ENCODE data around the gene DPH2.
A peak's percentile ranks its signal among the peaks of the same experiment; 100 is the strongest.

The DPH2 gene, protein sequence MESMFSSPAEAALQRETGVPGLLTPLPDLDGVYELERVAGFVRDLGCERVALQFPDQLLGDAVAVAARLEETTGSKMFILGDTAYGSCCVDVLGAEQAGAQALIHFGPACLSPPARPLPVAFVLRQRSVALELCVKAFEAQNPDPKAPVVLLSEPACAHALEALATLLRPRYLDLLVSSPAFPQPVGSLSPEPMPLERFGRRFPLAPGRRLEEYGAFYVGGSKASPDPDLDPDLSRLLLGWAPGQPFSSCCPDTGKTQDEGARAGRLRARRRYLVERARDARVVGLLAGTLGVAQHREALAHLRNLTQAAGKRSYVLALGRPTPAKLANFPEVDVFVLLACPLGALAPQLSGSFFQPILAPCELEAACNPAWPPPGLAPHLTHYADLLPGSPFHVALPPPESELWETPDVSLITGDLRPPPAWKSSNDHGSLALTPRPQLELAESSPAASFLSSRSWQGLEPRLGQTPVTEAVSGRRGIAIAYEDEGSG

DNA sequence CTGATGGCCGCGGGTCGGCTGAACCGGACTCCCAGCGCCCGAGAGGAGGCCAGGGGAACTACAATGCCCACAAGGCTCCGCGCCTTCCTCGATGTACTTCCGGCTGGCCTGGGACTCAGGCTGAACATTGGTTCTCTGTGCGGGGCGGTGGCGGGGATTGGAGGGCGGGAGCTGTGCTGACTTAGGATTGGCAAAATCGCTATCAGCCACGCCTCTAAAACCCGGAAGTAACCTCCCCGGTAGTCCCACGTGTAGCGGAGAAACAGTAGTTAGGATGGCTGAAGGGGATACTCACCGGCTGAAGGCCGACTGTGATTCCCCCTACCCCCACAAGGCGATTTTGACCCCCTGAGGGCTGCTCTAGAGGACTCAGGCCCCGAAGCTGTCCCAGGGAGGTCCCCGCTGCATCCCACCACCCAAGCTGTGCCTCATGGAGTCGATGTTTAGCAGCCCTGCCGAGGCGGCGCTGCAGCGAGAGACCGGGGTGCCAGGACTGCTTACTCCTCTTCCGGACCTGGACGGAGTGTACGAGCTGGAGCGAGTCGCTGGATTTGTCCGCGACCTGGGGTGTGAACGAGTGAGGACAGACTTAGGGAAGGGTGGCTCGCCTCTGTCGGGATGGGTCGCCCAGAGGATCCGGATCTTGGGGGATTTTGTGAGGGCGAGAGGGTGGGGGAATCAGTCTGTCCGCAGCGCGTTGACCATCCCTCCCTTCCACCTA lies at the start of gene DPH2:
Gene DPH2, plus strand, starts transcription at position 265 of the 721 bp plus-strand sequence. Its CDS starts 166 bp downstream, at position 431.
- peak; percentile 99 for DNase-seq (ENCODE audit: low spot score)

- no peak for DNase-seq (ENCODE audit: low spot score)
These were observed 48.8 kb upstream of the DPH2 start for GRCh38 chr1:43921022-43921421.

- DNase-seq (ENCODE audit: low spot score): no peak
These were observed 45.3 kb upstream of the DPH2 start for GRCh38 chr1:43924516-43924915.

- DNase-seq (ENCODE audit: low spot score): no peak
These were observed 44.0 kb upstream of the DPH2 start for GRCh38 chr1:43925846-43926245.

DNA sequence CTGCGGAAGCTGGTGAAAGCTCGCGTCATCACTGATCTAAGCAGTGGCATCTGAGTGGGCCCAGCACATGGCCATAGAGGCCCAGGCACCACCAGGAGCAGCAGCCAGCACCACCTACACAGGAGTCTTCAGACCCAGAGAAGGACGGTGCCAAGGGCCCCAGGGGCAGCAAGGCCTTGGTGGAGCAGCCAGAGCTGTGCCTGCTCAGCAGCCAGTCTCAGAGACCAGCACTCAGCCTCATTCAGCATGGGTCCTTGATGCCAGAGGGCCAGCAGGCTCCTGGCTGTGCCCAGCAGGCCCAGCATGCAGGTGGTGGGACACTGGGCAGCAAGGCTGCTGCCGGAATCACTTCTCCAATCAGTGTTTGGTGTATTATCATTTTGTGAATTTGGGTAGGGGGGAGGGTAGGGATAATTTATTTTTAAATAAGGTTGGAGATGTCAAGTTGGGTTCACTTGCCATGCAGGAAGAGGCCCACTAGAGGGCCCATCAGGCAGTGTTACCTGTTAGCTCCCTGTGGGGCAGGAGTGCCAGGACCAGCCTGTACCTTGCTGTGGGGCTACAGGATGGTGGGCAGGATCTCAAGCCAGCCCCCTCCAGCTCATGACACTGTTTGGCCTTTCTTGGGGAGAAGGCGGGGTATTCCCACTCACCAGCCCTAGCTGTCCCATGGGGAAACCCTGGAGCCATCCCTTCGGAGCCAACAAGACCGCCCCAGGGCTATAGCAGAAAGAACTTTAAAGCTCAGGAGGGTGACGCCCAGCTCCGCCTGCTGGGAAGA lies 39.5 kb upstream of the DPH2 start:
- no peak for DNase-seq (ENCODE audit: low spot score)

- DNase-seq (ENCODE audit: low spot score): no peak
These were observed 38.9 kb upstream of the DPH2 start for GRCh38 chr1:43930949-43931275.

DNA sequence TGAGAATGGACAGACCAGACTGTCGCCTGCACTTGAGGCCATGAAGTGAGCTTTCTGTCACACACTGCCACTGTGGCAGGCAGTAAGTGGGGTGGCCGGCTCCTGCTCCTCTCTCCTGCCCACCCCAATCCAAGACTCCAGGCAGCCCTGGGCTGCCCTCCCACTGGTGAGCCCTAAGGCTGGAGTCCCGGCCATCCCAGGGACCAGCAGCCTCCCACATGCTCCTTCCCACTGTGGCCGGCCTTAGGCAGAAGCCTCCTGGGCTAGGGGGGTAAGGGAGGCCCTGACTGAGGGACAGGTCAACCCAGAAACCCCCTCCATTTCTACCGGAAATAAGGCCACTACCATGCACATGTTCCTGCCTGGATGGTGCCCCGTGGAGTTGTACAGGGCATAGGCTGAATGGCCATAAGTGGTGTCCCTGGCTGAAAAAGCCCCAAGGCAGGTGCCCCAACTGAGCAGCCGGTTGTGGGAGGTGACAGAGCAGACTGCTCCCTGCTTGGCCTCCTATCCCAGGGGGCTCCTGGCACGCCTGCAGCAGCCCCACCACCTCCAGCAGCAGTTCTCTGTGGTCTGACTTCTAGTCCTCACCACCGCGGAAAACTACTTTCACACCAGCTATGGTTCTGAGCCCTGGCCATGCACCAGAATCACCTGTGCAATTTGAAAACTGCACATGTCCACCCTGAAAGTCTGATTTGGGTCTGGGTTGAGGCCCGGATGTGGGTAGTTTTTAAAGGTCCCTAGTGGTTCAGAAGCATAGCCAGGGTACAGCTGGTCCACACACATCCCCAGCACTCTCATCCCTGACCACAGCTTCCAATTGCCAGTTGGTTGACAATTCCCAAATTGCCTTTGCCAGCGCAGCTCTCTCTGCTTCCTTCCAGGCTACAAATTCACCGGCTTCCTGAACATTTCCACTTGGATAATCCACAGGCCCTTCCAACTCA lies 37.8 kb upstream of the DPH2 start:
- DNase-seq (ENCODE audit: low spot score): no peak

DNA sequence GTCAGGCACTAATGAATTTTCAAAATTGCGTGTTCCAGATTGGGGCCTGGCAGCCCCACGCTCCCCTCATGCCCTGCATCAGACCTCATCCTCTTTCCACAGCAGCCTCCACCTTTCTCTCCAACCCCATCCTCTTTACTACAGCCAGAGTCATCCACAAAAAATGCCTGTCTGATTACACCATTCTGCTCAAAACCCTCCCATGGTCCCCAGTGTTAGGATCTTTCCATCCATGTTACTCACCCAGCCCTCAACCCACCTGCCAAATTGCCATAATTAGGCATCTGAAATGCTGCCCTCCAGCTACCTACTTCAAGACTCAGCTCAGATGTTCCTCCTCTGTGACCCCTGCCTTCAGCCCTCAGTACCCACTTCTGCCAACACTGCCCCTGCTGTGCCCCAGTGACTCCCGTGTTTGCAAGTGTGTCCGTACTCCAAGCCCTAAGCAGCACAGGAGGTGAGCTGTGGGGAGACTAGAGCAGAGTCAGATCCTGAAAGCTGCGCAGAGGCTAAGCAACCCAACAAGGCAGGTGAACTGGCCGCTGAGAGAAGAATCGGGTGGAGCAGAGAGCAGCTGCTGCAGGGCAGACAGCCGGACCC lies 36.9 kb upstream of the DPH2 start:
- DNase-seq (ENCODE audit: low spot score): peak; percentile 60

GRCh38 chr1:43933386-43934100 lies 36.3 kb upstream of the DPH2 start, which contains the start of gene ARTN:
ARTN (plus strand) TSS chr1:43933801; CDS start chr1:43935657, 1,856 bp downstream.
- DNase-seq (ENCODE audit: low spot score): peak; percentile 59

DNA sequence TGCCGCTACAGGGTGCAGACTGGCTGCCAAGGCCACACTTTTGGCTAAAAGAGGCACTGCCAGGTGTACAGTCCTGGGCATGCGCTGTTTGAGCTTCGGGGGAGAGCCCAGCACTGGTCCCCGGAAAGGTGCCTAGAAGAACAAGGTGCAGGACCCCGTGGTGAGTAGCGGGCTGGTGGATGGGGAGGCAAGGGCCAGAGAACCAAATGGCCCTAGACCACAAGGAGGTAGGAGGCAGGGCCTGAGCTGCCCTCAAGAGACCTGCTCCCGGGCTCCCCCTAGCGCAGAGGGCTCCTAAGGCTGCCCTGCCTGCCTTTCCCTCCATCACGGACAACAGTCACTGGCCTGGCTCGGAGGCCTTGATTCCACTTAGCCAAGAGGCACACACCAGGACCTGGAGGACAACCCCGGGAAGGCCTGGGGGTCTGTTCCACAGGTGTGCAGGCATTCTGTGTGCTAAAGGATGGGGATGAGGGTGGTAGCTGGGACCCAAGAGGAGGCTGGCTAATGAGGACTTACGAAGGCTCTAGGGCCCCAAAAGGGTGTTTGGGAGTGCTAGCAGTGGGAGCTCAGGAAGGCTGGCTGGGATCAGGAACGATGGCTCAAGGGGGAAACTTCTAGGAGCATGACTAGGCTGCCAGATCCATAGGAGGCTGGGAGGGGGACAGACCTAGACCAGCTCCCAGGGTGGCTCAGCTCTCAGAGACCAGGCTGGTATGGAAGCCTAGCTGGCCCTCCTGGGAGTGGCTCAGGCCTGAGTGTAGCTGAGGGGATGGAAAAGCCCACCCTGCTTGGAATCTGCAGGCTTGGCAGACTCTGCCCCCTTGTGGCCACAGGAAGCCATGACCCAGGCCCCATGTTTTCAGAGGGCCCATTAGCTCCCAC lies 35.5 kb upstream of the DPH2 start:
- peak; percentile 84 for DNase-seq (ENCODE audit: low spot score)

DNA sequence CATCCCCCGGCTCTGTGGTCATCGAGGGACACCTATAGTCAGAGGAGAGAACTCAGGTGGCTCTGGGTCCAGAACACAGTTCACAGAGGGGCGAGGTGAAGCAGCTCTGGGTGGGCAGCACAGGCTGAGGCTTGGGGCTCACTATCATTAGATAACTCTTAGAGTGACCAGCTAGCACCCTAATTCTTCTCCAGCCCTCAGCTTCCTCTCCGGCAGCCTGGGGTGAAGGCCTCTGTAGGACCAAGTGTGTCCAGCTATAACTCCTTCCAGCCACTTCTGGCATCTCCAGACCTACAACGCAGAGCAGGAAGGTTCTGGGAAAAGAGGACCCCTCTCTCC lies 34.9 kb upstream of the DPH2 start:
- DNase-seq (ENCODE audit: low spot score): no peak

DNA sequence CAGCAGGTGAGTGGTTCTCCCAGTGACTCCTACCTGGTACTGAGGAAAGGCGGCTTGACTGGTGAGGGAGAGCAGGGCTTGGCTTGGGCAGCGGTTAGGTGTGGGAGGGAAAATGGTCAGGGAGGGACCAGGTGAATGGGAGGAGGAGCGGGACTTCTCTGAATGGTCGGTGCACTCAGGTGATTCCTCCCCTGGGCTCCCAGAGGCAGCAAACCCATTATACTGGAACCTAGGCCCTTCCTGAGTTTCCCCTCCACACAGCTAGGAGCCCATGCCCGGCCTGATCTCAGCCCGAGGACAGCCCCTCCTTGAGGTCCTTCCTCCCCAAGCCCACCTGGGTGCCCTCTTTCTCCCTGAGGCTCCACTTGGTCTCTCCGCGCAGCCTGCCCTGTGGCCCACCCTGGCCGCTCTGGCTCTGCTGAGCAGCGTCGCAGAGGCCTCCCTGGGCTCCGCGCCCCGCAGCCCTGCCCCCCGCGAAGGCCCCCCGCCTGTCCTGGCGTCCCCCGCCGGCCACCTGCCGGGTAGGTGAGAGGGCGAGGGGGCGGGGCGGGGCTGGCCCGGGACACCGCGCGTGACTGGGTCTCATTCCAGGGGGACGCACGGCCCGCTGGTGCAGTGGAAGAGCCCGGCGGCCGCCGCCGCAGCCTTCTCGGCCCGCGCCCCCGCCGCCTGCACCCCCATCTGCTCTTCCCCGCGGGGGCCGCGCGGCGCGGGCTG lies 33.9 kb upstream of the DPH2 start:
- no peak for DNase-seq (ENCODE audit: low spot score)

DNA sequence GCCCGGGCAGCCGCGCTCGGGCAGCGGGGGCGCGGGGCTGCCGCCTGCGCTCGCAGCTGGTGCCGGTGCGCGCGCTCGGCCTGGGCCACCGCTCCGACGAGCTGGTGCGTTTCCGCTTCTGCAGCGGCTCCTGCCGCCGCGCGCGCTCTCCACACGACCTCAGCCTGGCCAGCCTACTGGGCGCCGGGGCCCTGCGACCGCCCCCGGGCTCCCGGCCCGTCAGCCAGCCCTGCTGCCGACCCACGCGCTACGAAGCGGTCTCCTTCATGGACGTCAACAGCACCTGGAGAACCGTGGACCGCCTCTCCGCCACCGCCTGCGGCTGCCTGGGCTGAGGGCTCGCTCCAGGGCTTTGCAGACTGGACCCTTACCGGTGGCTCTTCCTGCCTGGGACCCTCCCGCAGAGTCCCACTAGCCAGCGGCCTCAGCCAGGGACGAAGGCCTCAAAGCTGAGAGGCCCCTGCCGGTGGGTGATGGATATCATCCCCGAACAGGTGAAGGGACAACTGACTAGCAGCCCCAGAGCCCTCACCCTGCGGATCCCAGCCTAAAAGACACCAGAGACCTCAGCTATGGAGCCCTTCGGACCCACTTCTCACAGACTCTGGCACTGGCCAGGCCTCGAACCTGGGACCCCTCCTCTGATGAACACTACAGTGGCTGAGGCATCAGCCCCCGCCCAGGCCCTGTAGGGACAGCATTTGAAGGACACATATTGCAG lies 33.2 kb upstream of the DPH2 start:
- DNase-seq (ENCODE audit: low spot score): peak; percentile 68

GRCh38 chr1:43937179-43937865 lies 32.5 kb upstream of the DPH2 start:
- no peak for DNase-seq (ENCODE audit: low spot score)

DNA sequence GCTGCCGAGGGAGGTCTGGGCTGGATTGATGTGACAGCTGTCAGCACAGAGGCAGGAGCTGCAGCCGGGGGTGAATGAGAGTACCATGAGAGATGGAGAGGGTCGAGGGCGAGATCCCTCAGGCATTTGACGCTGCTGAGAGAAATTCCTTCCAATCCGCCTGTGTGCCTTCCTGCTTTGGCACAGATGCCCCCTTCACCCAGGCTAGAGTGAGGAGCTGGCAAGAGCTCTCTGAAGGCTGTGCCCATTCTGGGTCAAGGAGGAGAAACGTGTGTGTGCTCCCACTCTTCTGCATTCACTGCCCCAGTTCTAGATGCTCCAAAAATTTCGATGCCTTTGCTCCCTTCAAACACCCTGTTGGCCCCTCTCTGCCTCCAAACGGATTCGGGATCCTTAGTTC lies 31.4 kb upstream of the DPH2 start:
- no peak for DNase-seq (ENCODE audit: low spot score)

DNA sequence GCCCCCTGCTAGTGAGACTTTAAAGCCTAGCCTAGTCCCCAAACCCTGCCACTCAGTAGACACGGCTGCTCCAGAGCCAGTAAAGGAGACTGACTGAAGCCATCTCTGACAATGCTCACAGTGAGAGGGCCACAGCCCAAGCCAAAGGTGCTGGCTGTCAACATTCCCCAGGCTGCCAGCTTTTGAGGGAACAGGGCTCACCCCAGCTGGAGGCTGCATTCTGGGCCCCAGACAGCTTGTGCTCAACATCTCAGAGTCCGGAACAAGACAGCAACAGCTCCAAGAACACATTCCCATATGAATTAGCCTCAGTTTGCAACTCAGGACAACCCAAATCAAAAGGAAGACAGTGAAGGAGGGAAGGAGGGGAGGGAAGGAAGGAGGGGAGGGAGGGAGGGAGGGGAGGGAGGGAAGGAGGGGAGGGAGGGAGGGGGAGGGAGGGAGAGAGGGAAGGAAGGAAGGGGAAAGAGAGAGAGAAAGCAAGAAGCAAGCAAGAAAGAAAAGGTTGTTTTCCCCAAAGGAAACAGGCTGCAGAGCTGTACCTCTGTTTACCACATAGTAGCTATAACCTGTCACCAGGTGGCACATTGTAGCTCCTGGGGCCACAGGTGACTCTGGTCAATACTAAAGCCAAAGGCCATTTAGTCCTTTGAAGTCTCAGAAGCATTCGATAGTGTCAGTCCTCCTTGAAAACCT lies 30.8 kb upstream of the DPH2 start:
- no peak for DNase-seq (ENCODE audit: low spot score)

DNA sequence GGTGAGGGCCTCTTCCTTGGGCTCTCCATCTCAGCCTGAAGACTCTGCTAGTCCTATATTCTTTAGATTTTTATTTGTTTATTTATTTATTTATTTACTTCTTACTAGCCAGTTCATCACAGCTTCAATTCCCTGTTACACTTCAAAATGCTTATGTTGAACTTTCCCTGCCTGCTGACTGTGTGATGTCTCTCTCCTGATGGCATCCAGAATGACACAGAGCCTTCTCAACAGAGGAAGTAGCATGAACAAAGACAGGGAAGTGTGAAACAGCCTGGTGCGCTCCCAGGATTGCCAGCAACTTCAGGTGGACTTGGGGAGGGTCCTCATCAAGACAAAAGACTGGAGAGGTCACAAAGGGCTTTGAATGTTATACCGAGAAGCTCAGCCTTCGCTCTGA lies 27.4 kb upstream of the DPH2 start:
- no peak for DNase-seq (ENCODE audit: low spot score)
